D341Med (cell line): Measurements from ENCODE around the gene WNT5A.
A peak's percentile ranks its signal among the peaks of the same experiment; 100 is the strongest.
"Not testable (repeated sequence)": the region's sequence is repeated elsewhere in the genome, so short reads cannot be mapped to it uniquely, and the experiment has no call there.

Experiments used
- DNase-seq: peaks from one replicate; pipeline ENCODE4 v3.0.0; 2012; ENCODE audit warnings: low spot score

Gene WNT5A

DNA sequence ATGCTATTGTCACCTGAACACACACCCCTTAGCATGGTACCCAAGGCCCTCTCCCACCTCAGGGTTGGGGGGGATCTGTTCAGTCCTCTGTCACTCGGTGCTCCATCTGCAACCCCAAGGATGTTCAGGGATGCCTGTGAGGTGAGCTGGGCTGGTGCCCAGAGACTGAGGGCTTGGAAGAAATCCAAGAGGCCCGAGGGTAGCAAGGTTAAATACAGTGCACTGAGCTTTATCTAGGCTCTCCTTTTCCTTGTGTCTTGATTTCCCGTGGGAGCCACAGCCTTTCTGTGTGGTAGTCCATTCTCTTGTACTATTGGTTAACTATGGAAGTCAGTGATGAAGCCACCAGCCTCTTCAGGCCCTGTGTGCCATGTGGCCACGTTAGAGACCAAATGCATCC is 18.7 kb upstream of the WNT5A start:
- no peak for DNase-seq

DNA sequence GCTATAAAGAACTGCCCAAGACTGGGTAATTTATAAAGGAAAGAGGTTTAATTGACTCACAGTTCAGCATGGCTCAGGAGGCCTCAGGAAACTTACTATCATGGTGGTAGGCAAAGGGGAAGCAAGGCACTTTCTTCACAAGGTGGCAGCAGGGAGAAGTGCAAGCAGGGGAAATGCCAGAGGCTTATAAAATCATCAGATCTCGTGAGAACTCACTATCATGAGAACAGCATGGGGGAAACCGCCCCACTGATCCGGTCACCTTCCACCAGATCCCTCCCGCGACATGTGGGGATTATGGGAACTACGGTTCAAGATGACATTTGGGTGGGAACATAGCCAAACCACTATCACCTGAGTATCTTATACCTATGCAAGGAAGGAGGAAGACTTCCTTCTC is 18.0 kb upstream of the WNT5A start:
- not testable (repeated sequence) for DNase-seq

DNA sequence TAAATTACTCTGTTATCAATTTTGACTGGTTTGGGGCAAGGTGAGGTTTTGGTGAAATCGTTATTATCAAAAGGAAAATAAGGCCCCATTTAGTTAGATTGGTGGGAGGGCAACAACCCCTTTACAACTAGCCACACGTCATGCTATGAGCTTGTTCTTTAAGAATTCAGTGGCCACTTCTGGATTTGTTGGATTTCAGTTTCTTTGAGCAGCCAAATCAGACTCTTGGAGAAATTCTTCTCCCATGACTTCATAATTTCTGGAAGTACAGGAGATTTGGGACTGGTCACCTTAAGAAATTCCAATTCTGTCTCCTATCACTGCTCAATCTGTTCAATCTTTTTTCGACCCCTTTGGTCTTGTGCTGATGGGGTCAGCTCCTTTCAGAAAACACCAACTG is 14.8 kb upstream of the WNT5A start:
- DNase-seq, result no peak

DNA sequence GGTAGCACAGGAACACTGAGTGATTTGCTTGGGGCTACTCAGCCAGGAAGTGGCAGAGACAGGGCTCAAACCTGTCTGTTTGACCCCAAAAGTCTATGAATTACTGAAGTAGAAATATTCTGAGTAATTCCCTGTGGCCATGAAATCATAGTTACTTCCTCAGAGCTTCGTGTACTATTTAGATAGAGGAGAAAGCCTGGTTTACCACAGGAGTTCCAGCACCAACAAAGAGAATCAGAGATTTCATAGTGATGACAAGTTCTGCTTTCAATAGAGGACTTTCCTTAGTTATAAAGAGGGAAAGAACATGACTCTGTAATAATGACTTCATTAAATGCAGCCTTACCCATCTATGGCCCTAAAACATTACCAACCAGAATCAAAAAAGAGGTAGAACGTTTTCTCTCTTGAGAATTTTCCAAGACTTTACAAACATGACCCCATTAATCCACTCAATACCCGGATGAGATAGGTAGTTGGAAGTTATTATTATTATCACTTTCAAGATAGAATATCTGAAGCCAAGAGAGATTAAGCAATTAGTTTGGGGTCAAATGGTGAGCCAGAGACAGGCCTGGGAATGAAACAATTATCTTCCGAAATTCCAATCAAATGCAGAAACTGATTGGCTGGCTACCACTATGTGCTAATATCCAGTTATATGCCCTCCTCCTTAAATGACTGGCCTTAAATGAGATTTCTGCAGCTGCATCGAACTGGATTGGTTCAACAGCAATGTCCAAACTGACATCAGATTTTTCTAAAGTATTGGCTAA is 13.6 kb upstream of the WNT5A start:
- no peak for DNase-seq

DNA sequence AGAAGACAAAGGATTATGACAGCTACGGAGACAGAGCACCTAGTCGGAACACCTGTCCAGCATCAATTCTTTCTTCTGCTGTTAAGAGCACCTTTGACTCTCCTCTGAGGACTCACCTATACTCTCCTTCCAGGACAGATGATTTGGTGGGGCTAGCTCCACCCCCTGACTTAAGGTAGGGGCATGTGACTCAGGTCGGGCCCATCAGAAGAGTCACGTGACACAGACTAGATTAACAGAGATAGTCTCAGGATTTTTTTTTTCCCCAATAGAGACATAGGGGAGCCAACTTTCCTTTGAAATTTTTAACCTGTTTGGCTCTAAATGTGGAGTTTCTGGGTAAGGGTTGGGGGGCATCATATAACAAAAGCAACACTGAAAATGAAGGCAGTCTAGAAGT is 11.4 kb upstream of the WNT5A start:
- no peak for DNase-seq

DNA sequence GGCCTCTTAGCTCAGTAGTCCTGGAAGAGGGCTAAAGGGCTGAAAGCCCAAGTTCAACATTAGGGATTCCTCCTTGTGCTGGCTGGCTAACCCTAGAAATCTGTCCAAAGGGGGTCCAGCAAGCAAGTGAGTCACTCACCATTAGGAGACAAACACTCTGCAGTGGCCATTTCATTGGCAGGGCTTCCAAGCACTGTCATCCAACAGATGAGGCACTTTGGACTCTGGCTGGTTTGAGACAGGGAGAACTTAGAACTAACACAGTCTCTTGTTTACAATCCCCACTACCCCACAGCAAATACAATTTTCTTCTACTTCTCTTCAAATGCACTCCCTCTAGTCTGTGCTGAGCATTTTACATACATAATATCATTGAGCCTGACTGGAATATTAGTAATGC is 10.1 kb upstream of the WNT5A start:
- no peak for DNase-seq

DNA sequence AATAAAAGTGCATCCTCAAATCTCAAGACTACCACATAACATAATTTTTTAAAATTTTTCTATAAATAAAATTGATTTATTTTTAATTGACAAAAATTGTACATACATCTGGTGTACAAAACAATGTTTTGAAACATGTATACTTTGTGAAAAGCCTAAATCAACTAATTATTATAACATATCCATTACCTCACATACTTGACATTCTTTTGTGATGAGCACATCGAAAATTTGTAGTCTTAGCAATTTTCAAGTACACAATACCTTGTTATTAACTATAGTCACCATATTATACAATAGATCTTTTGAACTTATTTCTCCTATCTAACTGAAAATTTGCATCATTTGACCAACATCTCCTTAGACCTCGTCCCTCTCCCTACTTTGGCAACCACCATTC is 7.9 kb upstream of the WNT5A start:
- no peak for DNase-seq

DNA sequence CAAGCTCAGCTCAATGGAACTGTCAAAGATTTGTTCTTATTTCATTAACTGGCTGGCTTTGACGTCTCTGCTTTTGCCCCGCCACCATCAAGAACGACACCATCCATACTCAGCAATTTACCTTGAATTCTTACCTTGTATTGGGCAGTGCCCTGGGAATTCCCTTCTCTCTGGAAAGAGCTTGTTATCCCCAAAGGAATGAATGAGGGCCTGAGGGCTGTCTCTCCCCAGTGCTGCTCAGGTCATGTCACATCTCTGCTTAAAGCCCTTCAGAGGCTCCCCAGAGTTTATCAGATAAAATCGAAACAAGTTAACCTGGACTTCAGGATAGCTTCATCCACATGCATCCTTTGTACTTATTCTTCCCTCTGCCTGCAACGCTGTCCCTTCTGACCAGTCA is 5.9 kb upstream of the WNT5A start:
- no peak for DNase-seq

DNA sequence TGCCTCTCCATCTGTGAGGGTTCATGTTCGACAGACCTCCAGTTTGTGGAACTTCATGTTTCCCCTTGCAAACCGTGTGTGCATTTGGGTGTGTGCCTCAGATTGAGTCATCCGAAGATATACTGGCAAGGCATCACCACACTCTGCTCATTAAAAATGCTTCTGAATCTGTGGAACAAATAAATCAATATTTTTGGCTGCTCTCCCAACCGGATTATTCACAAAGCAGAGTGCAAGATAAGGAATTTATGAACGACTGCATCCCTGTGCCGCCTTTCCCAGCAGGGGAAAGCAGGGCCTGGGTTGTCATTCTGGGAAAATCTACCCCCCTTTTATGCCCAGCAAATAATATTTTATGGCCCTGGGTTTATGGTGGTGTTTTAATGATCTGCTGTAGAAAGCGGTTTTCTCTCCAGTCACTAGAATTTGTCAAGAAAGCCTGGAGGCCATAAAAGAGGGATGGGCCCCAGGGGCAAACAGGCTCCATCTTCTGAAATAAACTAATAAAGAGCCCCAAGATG is 4.2 kb upstream of the WNT5A start:
- no peak for DNase-seq

DNA sequence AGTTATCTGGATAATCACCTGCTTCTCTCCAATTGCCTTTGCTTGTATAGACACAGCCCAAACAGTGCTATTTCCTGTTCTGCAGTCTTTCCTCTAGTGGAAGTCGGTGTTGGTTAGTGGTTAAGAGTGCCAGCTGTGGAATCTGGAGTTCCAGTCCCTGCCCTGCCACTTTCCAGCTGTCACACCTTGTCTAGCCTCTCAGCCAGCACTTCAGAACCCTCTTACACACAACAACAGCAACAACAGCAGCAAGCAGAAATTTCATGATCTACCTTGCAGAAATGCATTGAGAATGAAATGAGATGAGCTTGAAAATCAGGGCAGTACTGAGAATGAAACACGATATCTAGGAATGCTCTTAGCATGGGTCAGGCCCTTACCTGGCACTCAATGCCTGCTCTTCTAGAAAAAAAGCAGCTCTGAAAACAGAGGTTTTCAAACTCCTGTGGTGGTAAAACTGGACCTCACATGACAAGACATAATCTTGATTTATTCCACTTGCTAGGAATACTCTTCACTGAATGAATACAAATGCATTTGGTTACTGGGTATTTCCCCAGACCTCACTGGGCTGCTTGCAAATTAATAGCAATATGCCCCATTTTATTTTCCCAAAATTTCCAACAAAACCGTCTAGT is 3.3 kb upstream of the WNT5A start:
- DNase-seq, result no peak

DNA sequence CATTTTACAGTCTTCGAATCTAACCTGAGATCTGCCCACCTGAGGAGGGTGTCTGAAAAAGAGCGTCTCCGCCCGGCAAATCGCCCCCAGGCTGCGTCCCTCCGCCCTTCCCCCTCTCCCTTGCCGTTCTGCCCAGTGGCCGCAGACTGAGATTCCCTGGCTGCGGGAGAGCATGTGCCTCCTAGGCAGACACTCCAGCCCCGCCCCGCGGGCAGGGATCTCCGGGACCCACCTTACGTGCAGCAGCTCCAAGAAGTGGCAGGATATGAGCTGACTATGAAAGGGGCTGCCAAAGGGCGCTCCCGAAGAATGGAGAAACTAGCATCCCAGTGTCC is 2.7 kb upstream of the WNT5A start:
- DNase-seq, result no peak

DNA sequence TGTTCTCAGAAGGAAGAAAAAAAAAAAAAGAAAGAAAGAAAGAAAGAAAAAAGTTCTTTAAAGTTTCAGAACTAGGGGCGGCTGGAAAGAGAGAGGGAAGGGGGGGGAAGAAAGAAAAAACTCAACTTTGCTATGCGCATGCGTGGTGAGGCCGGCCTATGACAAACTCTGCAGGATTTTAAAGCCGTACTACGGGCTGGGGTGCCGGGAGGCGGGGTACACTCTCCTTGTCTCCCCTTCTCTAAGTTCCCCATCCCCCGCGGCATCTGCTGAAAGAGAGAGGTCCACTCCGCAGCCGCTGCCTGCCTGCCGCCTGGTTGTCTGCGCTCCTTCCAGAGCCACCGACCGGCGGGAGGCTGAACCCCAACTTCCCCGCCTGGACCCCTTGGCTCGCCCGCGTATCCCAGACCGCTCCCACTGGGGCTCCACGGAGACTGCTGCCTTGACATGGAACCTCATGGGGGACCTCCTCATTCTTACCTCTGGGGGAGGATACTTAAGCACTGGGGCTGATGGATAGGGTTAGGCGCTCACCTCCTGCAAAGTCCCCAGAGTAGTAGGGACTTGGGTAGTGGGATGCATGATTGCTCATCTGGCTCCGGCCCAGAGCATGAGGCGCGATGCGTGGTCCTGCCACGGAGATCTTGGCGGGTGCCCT is 1.4 kb upstream of the WNT5A start:
- peak; percentile 59 for DNase-seq

DNA sequence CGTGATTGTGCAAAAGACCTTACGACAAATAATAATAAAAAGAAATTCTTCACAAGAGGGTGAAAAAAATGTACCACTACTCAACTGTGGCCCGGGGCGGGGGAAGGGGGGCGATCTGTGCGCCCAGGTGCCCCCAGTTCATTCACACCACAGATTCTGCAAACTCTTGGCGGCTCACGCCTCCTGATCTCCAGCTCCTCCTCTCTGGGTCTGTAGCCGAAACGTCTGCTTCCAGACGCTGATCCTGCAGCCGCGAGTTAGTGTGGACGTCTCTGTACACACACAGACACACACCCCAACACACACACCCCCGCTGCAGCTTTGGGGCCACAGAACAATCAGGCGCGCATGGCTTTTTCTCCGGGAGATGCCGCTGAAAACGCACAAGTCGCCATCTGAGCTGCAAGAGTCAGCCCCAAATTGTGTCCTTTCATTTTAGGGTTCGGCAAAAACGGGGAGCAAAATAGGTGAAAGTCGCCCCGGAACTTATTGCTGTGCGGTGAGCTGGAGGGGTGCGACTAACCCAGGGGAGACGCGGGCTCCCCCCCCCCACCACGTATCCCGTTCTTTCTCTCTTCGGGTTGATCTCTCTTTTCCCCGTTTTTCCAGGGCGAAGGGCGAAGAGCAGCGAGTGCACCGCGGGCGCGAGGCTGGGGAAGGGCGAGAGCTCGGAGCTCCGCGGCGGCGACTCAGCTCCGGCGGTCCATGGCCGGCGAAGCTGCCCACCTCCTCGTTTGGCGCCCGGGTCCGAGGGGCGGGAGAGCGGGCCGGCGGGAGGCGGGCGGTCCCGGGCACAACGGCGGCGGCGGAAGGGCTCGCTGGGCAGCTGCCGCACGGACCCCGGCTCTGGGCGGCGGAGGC is 505 bp upstream of the WNT5A start:
- DNase-seq, result peak; percentile 63

DNA sequence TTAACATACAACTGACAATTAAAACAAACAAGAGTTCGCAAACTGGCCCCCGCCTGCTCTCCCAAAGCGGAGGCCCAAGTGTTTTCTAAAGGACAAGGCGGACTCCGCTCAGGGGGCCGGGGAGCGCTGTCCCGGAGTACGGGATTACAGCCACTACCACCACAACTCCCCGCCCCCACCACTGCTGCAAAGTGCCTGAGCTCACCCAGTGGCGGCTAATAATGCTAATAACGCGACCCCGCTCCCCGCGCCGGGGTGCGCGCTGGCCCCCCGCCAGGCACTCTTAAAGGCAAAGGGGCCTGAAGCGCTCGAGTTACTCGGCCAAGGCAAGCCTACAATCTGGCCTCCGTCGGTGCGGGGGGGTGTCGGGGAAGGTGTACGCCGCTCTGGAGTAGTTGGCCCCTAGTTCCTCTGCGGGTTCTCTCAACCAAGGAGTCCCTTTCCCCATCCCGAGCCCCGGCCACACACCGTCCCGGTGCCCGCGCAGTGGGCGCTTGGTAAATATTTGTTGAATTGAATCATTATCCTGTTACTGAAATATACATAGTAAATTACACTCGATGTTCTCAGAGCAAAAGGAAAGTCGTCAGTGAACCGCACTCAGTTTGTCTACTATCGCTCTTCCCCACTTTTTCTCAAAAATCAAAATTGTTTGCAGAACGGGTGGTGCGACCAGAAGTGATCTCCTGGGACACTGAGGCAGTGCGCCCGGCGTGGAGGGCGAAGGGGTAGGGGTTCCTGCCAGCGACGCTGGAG is 827 bp downstream of the WNT5A start:
- DNase-seq, result peak; percentile 45

DNA sequence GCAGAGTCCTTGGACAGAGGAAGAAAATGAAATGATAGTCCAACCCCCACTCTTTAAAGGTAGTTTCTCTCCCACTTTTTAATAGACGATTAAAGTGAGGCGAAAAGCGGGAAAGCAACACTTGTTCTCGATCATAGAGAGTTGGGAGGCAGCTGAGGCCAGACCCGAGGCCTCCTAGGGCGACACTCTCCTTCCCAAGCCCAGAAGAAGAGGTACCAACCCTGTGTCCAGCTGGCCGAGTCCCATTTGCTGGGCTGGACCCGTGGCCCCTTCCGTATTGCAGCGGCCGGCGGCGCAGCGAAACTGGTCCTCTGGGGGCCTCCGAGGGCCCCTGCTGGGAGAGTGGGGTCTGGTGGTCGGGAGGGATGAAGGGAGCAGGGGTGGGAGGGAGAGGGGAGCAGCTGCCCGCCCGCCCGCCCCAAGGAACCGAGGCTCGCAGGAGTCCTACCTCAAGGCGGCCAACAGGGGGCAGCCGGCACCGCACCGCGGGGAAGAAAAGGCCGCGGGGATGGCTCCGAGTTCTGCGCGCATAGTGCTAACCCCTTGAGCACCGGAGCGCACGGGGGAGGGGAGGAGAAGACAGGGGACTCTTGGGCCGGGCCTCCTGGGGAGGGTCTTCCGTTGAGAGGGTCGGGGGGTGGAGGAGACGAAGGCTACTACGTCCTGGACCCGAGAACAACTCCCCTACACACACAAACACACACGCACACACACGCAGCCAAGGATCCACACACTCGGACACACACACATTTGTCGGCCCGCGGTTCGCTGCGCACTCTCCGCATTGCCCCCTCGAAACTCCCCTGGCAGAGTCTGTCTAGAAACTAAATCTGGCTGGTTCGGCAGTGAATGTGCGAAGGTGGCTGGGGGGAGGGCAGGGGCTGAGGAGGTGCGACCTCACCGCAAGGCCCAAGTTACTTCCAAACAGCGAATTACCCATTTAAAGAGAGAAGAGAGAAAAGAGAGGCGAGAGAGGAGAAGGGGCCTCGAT is 2.0 kb downstream of the WNT5A start:
- DNase-seq, result peak; percentile 90

DNA sequence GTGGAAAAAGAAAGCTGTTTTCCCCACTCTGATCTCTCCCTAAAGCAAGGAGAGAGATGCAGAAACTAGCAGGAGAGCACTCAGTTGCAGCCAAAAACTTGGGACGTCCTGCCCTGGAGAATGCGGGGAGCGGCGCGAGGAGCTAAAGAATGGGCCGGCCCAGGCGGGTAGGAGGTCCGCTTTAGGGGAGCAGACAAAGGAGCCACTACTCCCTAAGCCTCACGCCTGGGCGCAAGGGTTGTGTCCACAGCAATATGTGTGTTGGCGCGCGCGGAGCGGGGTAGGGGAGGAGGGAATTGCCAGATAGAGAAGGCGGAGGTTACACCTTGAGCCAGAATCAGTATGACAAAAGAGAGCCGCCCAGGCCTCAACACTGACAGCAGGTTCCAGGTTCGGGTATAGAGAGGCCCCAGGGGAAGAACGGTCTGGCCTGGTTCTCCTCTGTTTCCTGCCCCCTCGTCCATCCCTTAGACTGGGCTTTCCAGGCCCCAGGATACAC is 2.9 kb downstream of the WNT5A start:
- peak; percentile 36 for DNase-seq

DNA sequence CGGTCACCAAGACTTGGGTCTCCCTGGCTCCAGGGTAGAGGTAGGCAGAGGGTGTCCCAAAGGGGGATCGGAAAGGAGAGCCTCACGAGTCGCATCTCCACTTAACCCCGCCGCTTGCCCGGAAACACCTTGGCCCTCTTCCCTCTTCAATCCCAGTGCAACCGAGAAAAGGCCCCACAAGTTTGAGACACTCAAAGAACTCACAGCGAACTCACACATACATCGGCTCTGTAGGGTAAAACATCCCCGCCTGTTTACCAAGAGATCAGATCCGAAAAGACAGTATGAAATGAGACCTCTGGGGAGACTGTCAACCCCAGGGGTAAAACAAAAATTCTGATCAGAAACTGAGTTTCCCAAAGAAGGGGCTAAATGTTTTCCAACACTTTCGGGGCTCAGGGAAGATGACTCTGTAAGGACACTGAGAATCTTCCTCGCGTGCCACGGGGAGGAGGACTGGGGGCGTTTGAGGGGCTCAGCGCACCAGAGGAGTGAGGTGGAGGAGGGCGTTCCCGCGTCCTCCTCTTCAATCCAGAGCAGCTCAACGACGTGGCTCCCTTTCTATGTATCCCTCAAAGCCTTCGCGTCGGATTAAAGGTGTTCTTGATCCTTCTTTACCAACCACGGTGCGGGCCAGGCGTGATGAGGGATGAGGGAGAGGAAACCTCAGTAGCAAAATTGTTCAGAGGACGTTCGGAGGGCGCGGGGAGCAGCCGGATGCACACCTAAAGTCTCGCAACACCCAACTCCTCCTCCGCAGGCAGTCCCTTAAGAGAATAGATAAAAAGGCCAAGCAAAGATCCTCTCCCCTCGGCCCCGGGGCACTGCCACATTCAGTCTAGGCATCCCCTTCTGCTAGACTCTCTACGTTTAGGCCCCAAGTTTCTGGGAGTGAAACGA is 3.7 kb downstream of the WNT5A start:
- no peak for DNase-seq

DNA sequence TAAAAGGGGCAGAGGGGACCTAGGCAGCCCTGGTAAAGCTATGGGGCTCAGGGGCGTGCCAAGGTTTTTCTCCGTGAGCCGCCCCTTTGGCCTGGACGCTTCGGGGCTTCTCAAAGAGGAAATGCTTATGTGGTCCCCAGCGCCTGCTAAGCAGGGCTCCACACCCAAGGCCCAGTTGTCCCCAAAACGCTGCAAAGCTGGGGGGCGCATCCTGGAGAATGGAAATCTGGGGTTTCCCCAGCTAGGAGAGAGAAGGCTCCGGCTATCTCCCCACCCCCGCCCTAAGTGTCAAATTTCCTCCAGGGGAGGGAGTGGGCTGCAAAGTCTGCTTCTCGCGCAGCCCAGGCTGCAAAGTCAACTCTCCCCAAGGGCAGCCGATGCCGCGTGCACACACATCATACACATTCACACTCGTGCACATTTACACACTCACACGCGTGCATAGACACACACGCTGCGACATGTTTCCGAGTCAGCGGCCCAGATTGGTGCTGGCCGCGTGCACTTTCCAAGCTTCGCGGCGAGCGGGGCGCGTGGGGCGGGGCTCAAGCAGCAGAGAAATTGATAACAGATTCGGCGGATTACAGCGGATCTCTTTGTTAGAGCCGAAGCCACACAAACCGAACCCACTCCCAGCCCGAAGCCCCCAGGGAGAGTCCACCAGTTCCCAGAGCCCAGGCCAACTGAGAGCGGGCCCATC is 4.5 kb downstream of the WNT5A start:
- peak; percentile 30 for DNase-seq
